HG03175 (cell line): ENCODE results near the gene PLD2.

ENCODE experiments used
- ATAC-seq: cut with Tn5 transposase; IDR thresholded peaks from one replicate; pipeline ENCODE4 v1.9.1; 2021; ENCODE audit warnings: mild to moderate bottlenecking, moderate library complexity; ENCODE audit not compliant: unreplicated experiment

PLD2 gene

GRCh38 chr17:4833941-4834680 lies 27.2 kb downstream of the PLD2 start:
- ATAC-seq: no peak

DNA sequence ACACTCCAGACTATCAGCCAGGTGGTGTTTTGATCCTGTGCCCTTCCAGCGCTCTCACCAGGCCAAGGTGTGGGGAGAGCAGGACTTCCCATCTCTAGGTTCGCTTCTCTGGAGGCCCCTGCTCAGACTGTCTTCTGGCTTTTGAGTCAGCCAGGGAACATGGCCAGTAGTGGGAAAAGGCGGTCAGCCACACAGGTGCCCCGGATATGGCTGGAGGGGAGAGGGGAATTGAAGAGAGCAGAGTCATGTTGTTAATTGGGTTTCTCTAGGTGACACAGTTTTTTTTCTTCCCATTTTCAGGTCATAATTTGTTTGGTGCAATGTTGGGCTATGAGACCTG lies 27.7 kb downstream of the PLD2 start:
- ATAC-seq: no peak

- ATAC-seq: no peak
Observed at GRCh38 chr17:4836221-4836620, 29.3 kb downstream of the PLD2 start.

- ATAC-seq: no peak
Observed at GRCh38 chr17:4837471-4838308, 30.7 kb downstream of the PLD2 start.

GRCh38 chr17:4838309-4838785 lies 31.4 kb downstream of the PLD2 start:
- no peak for ATAC-seq

DNA sequence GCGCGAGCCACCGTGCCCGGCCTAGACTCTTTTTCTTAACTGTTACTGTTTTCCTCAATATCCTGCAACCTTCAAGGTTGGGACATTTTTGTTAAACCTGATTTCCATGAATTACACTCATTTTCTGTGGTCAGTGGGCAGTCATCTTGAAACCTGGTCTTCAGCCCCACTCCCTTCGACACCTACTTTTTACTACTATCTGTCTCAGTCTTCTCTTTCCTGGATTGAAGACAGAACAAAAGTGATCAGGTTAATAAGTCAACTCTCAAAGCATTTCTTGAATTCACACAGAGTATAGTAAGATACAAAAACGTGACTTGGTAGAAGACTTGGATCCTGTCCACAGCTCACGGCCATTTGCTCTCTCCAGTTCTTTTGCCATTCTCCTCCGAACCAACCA lies 32.3 kb downstream of the PLD2 start:
- no peak for ATAC-seq

- no peak for ATAC-seq
Observed at GRCh38 chr17:4839965-4840892, 33.3 kb downstream of the PLD2 start.

DNA sequence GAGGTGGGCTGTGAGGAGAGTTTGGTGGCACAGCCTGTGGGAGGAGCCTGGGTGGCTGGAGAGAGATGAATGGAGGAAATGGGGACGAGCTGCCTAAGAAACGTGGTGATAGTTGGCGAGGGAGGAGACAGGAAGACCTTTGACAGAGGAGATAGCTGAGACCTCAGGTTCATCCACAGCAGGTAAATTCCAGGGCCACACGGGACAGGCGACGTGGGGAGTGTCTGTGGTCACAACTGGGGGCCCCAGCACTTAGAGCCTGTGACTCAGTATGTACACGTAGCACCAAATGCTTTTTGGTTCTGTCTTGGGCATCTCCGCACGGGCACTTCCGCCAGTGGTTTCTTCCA lies 33.9 kb downstream of the PLD2 start:
- ATAC-seq: no peak

GRCh38 chr17:4842376-4842775 lies 35.4 kb downstream of the PLD2 start:
- ATAC-seq: no peak

- ATAC-seq: no peak
Observed at GRCh38 chr17:4843321-4844000, 36.5 kb downstream of the PLD2 start.

- ATAC-seq: no peak
Observed at GRCh38 chr17:4845118-4845517, 38.2 kb downstream of the PLD2 start.

DNA sequence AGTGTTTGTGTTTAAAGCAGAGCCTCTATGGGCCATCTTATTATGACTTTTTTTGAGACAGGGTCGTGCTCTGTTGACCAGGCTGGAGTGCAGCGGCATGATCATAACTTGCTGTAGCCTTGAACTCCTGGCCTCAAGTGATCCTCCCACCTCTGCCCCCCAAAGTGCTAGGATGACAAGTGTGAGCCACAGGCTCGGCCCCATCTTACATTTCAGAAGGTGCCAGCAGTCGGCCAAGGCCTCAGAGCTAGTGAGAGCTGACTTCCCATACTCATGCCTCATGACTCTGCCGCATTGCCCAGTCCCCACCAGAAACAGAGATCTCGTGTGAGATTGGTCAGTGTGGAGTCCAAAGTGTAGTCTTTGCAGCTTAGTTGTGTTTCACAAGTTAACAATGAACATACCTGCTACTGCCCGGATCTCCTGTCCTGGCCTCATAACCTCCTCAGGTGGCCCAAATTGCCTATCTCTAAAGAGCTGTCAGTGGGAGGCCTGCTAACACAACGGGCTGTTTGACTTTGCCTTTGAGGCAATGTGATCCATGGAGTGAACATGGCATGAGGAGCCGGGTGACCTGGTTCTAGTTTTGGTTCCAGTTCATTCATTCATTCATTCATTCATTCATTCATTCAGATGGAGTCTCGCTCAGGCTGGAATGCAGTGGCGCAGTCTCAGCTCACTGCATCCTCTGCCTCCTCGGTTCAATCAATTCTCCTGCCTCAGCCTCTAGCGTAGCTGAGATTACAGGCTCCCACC lies 39.9 kb downstream of the PLD2 start:
- ATAC-seq: no peak

DNA sequence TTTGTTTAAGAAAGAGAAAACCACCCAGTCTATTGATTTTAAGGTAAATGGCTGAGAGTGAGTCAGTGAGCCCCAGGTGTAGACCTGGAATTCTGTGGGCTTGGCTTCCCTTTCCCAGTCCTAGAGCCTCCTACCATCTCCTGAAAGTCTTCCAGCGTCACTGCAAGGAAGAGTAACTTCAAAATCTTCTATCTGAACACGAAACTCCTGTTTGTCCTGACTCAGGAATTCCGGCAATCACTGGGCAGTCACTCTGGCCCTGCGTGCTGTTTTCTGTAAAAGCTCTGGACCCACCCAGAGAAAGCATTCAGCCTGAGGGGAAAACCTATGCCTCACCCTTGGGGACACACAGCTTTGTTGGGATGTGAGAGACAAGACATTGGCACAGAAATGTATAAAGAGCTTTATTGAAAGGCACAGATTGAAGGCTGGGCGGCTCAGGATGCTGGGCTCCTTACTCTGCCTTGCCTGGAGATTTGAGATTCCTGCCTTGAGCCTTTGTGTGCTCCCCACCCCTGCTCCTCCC lies 42.1 kb downstream of the PLD2 start:
- ATAC-seq: no peak

DNA sequence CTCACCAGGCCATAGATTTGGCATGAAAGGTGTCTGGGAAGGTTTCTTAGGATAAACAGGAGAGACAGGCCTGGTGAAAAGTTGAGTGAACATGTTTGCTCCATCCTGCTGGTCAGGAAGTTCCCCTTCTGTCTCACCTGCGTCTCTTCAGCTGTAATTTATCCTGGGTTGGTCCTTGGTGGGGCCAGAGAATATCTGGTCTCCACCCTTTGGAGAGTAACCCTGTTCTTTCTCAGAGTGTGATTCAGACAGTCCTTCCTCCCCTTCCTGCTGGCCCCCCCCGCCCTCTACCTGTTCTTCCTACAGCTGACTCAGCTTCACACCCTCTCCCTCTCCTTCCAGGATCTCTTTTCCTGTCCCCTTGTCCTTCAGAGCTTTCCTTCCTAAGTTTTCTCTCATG lies 43.3 kb downstream of the PLD2 start:
- no peak for ATAC-seq

GRCh38 chr17:4851084-4851483 lies 44.1 kb downstream of the PLD2 start:
- no peak for ATAC-seq

GRCh38 chr17:4852567-4853207 lies 45.7 kb downstream of the PLD2 start:
- ATAC-seq: no peak

GRCh38 chr17:4853208-4853671 lies 46.3 kb downstream of the PLD2 start:
- ATAC-seq: no peak

GRCh38 chr17:4854111-4854681 lies 47.2 kb downstream of the PLD2 start:
- no peak for ATAC-seq
